NCI-H146 treated with DMSO at 0.1 percent for 48 hours (cell line): ENCODE results near the gene FMO2.

Source experiments
- DNase-seq: peaks from one replicate; lab custom pipeline; 2025; ENCODE audit not compliant: unreplicated experiment; lab: John Stamatoyannopoulos, UW

FMO2 gene

DNA sequence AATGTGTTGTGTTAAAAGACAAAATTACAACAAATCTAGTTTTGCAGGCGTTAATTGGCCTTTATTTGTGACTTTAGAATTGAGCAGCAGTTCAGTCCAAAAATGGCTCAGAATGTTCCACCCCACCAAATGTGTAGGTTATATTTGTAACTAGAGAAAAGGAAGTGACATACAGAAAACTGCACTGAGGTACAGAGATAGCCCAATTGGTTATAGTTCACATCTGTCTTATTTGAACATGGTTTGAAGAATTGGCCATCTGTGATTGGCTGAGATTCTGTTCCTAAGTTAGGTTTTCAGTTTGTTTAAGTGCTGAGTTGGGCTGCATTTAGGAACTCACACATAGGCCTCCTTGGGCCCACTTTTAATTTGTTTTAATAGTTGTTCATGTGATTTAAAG lies 12.0 kb upstream of the FMO2 start:
- DNase-seq: no peak

DNA sequence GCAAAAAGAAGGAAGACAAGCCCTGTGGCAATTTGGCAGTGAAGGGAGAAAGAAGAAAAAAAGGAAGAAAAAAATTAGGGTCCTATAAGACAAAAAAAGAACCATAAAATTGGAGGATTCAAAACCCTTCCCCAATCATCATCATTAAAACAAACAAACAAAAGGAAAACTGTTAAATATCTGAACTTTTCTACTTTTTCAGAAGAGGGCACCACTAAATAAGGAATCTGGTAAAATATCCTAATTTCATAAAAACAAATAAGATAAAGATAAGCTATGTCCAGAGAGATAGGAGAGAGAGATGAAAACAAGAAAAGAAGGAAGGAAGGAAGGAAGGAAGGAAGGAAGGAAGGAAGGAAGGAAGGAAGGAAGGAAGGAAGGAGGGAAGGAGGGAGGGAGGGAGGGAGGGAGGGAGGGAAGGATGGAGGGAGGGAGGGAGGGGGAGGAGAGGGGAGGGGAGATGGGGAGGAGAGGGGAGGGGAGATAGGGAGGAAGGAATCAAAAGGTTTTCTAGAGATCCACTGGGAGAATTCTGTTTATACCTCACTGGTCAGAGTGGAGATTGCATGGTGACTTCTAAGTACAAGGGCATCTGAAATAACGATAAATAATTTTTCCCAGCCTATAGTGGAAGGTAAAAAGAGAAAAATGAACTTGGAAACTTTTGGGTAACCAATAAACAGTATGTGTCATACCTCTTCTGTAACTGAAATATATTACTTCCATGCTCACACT lies 10.4 kb upstream of the FMO2 start:
- no peak for DNase-seq

DNA sequence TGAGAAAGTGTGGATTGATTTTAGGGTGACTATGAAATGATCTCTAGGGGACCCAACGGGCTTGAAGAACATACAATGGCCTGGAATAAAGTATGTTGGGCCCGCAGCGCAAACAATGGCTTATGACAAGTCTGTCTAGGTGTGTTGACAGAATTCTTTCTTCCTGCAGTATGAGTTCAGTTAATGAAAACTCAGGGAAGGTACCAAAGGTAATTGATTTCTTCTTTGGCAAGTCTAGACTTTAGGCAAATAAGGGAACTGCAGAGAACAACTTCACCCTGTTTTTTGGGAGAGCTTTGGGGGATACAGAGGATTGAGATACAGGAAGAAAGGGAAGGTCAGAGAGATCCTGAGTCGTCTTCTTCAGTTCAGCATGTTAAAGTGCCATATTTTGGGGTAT lies 7.8 kb upstream of the FMO2 start:
- no peak for DNase-seq

- no peak for DNase-seq
Measured at GRCh38 chr1:171179318-171180227, 5.5 kb upstream of the FMO2 start.

DNA sequence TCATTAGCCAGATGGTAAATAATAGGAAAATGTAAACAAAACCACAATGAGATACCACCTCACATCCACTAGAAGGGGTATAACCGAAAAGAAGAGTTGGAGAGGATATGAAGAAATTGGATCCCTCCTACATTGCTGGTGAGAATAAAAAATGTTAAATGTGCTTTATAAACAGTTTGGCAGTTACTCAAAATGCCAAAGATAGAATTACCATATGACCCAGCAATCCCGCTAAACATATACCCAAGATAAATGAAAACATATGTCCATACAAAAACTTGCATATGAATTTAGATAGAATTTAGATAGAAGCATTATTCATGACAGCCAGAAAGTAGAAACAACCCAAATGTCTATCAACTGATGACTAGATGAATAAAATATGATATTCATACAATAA lies 4.4 kb upstream of the FMO2 start:
- DNase-seq: no peak

- peak; percentile 21 for DNase-seq
Measured at GRCh38 chr1:171188388-171189266, 3.5 kb downstream of the FMO2 start.

DNA sequence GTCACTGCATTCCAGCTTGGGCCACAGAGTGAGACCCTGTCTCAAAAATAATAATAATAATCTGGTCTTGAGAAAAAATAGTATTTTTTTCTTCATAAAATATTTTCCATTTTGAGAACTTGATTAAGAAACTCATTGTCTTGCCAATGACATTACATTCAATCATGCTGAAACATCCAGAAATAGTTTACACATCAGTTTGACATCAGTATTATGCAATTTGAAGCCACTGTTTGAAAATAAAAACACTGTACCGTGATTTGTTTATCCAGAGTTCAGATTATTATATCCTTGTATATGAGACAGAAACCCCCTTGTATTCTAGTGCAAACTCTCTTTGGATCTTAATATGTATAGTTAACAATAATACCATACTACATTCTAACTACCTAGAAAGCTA lies 6.9 kb downstream of the FMO2 start:
- DNase-seq: no peak

DNA sequence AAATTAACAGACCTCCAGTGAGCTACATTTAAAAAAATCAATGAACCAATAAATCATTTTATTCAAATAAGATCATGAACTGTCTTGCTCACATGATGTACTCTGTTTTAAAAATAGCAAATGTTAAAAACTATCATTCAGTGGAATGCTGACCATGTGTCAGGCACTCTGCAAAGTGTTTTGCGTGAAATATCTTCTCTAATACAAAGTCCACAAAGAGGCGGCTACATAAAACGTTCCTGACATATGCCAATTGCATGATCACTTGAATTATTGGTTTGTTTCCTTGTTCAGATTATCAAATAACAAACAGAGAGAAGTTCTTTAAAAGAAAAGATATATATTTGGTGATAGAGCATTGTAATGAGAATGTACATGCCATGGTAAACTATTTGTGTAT lies 10.7 kb downstream of the FMO2 start:
- no peak for DNase-seq

GRCh38 chr1:171196351-171196750 lies 11.3 kb downstream of the FMO2 start:
- no peak for DNase-seq

- no peak for DNase-seq
Measured at GRCh38 chr1:171198081-171198480, 13.0 kb downstream of the FMO2 start.

GRCh38 chr1:171204296-171204695 lies 19.2 kb downstream of the FMO2 start:
- no peak for DNase-seq

GRCh38 chr1:171206204-171206977 lies 21.3 kb downstream of the FMO2 start:
- DNase-seq: no peak

GRCh38 chr1:171206978-171207355 lies 21.9 kb downstream of the FMO2 start:
- no peak for DNase-seq

GRCh38 chr1:171207377-171207776 lies 22.3 kb downstream of the FMO2 start:
- DNase-seq: no peak

- DNase-seq: no peak
Measured at GRCh38 chr1:171210355-171210754, 25.3 kb downstream of the FMO2 start.

GRCh38 chr1:171212607-171213351 lies 27.7 kb downstream of the FMO2 start:
- no peak for DNase-seq

- DNase-seq: no peak
Measured at GRCh38 chr1:171213559-171214454, 28.7 kb downstream of the FMO2 start.

DNA sequence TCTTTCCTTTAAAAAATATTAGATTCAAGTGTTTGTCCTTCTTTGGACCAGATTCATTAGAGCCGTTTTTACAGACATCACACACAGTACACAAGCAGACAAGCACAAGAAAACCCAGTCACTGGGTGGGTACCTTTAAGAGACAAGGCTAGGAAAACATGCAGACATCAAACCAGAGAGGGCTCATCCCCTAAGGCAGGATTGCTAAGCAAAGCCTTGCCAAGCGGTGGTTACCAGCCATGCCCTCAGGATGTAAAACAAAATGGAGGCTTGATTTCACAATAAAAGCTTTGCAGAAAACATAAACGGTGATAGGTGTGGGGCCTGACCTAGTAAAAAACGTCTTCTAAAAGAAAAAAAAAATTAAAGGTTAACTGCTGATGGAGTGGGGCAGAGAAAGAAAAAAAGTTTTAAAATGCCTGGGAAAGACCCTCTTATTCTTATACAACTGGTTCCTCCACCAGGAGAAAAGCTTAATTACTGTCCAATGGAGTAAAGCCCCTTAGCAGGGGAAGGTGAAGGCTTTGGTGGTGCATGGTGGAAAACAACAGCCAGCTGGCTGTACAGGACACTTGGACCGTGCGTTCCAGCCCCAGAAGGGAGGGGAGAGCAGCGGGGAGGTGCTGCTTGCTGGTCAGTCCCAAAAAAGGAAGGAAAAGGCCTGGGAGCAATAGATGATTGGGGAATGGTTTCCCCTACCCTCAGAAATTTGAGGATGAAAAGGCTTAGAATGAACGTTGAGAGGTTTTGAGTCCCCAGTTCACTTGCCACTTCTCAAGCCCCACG lies 32.8 kb downstream of the FMO2 start:
- no peak for DNase-seq
